Ovary (tissue), 3 donors: ENCODE data around the gene SLC17A5.

Experiments
- CTCF ChIP-seq, 3 donors: fragments of 450-650 bp in 2 of 3; fragments of 200-600 bp in 1 of 3; IDR thresholded peaks; one replicate each; pipeline versions ENCODE4 v1.5.1 to v1.8.0; 2016 to 2022; ENCODE audit warnings: antibody characterized with exemption in 3 of 3, mild to moderate bottlenecking in 1 of 3
- EP300 ChIP-seq: sonication (generic); formaldehyde crosslinking; IDR thresholded peaks from one replicate; pipeline ENCODE4 v1.6.1; 2017; ENCODE audit warnings: antibody characterized with exemption
- POLR2A ChIP-seq: fragments of 450-650 bp; IDR thresholded peaks from one replicate; pipeline ENCODE4 v1.6.1; 2017; ENCODE audit warnings: antibody characterized with exemption, mild to moderate bottlenecking, moderate library complexity
- donor health status: DM: no; HTN: no; CAD: no.

- TF ChIP-seq CTCF (IDR thresholded peaks at IDR 0.05) = peak; percentile 43 to 50 (median 47)
- no peak for TF ChIP-seq POLR2A
- TF ChIP-seq EP300 = no peak
These were observed 21.8 kb upstream of the SLC17A5 start for GRCh38 chr6:73675466-73676098.
